Activated CD8-positive, alpha-beta memory T cell treated with anti-CD3 and anti-CD28 coated beads, Interleukin-2, amount 50 U/mL, for 48 hours (primary cell): ENCODE results near the gene FBXO21.

Experiments
- DNase-seq: peaks from one replicate; pipeline ENCODE4 v3.0.0-alpha.2; 2020

The FBXO21 gene

GRCh38 chr12:117162167-117162539 is 28.1 kb downstream of the FBXO21 start:
- no peak for DNase-seq

- DNase-seq = no peak
These were observed 28.7 kb downstream of the FBXO21 start for GRCh38 chr12:117161460-117162166.

- DNase-seq = no peak
These were observed 30.6 kb downstream of the FBXO21 start for GRCh38 chr12:117159674-117160073.

DNA sequence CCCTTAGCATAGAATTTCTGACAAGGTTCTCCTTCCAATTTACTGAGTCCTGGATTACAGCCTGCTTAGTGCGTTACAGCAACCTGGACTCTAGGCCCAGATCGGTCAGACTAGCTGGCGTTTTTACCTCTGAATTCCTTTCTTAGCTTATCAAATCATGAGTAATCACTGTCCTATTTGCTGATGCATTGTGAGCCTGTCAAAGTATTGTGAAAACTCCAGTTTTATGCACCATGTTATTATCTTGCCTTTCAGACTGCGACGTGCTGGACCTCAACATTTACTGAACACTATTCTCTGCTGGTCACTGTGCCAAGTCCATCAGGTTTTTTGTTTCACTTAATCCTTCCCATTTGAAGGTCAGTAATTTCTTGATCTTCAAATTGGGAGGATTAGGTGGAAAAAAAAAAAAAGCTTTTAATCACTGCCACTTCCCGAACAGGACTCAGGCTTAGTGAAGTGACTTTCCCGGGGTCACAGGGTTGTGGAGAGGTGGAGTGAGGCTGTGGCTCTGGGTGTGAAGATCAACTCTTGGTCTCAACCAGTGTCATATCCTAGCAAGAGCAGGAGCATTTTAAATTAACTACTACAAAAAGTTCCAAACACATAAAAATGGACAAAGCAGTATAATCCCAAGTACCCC is 31.2 kb downstream of the FBXO21 start:
- DNase-seq = no peak

DNA sequence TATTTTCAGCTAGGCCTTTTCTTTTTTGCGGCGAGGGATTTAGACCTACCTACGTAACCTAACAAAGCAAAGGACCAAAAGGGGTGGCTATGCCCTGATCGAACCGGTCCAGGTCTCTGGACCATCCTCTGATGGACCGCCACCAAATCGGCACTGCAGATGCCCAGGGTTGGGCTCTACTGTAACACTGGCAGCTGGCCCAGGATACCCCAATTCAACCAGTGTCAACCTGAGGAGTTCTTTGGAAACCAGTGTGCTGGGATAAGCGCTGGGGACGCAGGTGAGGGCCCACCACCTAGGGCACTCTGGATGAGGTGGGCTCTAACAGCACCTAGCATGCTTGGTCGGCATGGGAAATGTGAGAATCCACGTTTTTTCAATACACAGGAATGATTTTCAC is 32.2 kb downstream of the FBXO21 start:
- DNase-seq = no peak

- peak; percentile 93 for DNase-seq
These were observed 34.8 kb downstream of the FBXO21 start for GRCh38 chr12:117155278-117156060.

DNA sequence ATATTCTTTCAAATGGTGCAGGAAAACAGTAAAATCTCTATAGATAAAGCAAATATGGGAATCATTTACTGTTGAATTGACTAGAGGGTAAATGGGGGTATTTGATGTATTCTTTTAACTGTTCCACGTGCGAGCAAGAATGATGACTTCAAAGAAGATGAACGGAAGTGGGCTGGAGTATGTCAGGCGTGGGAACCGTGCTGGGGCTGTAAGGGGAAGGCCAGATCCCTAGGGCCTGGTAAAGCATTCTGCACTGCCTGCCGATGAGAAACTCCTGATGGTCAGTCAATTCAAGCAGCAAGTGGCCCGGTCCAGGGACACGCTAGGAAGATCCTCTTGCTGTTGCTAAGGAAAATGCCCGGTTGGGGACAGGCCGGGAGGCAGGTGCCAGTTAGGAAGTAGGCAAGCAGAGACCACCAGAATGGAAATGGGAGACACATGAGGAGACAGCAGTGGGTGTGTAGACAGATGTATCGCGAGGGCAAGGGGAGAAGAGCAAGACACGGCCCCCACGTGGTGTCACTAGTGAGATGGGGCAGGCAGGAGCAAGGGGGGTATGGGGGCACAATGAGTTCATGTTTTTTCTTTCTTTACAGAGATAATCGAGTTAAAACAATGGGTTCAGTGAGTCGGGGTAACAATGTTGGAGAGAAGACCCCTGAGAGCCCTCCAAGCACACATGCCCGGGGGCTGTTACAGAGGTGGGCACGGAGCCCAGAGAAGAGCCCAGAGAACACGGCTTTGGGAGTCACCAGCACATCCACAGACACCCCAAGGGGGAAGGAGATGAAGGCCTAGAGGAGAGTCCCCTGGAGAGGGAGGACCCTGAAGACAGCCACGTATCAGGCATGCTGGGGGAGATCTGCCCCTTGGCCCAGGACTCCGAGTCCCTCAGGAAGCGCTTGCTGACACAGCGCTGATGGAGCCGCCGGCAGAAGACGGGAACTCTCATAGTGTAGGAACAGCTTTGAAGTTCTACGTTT is 37.2 kb downstream of the FBXO21 start:
- DNase-seq = no peak

GRCh38 chr12:117151403-117152031 is 38.8 kb downstream of the FBXO21 start:
- no peak for DNase-seq

DNA sequence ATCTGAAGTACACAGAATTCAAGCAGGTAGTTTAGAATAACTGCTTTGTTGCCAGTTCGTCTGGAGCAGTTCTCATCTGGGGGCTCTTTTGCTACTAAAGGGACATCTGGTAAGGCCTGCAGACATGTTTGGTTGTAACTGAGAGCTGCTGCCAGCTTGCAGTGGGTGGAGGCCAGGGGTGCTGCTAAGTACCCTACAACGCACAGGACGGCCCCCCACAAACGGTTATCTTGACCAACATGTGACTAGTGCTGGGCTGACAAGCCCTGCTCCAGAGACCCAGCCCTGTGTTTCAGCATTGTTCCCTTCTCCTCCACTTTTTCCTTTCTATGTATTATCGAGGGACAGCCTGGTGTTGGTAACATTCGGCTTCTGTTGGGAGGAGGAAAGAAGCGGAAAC is 40.8 kb downstream of the FBXO21 start:
- DNase-seq = no peak

DNA sequence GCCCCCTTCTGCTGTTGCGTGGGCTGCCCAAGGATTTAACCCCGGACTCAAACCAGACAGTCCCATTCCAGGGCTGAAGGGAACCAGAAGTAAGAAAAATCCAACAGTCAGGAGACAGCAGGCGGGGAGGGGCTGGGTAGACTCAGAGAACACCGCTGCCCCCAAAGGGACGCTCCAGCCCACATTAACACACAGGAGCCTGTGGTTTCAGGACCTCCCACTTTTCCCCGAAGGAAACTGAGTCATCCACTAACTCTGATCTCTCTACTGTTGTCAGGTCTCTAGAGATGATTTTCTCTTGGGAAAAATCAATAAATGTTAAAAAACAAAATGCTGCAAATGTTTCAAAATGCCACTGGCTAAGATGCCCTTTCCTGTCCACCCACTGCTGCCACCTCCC is 41.6 kb downstream of the FBXO21 start:
- DNase-seq = no peak

DNA sequence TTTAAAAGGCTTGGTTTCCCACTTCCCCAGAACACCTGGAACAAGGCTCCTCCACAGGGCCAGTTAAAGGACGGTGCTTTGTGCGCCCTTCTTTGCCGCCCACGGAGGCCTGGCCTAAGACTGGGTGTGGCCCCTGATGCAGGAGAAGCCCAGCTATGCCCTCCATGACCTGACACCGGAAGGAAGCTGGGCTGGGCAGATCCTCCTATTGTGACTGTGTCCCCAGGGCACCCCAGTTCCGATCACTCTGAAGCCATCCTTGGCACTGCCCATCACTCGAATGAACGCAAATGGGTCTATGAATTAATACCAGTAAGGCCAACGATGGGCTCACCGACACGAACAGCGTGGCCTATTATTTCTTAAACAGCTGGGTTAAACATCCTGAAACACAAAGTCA is 42.6 kb downstream of the FBXO21 start:
- no peak for DNase-seq

GRCh38 chr12:117145597-117146154 is 44.6 kb downstream of the FBXO21 start:
- no peak for DNase-seq

- no peak for DNase-seq
These were observed 45.7 kb downstream of the FBXO21 start for GRCh38 chr12:117144599-117144998.

GRCh38 chr12:117143008-117143532 is 47.2 kb downstream of the FBXO21 start:
- no peak for DNase-seq

GRCh38 chr12:117142094-117142493 is 48.2 kb downstream of the FBXO21 start:
- no peak for DNase-seq

- no peak for DNase-seq
These were observed 49.0 kb downstream of the FBXO21 start for GRCh38 chr12:117141097-117141898.

GRCh38 chr12:117140397-117141096 is 49.7 kb downstream of the FBXO21 start:
- no peak for DNase-seq

DNA sequence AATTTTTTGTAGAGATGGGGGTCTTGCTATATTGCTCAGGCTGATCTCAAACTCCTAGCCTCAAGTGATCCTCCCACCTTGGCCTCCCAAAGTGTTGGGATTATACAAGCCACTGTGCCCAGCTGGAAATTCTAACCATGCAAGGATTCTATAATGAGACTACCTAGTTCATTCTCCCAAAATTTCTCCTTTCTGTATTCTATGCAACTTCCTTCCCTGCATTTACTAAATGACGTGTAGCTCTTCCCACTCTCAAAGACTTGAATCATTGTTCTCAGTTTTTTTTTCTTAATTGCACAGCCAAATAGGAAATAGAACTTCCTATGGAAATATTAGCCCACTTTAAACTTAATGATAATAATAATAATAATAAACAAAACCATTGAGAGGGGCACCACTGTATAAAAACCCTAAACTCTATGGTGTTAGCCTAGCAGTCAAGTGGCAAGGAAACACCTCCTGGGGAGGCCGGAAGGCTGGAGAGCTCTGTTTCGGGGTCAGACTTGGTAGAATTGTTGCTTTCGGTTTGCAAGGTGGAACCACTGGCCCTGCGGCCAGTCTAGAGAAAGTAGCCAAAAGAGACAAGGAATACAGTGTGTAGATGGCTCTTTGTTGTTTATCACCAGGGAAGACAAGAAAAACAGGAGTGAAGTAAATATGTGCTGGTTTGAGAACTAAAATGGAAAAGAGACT is 51.1 kb downstream of the FBXO21 start:
- DNase-seq = no peak

DNA sequence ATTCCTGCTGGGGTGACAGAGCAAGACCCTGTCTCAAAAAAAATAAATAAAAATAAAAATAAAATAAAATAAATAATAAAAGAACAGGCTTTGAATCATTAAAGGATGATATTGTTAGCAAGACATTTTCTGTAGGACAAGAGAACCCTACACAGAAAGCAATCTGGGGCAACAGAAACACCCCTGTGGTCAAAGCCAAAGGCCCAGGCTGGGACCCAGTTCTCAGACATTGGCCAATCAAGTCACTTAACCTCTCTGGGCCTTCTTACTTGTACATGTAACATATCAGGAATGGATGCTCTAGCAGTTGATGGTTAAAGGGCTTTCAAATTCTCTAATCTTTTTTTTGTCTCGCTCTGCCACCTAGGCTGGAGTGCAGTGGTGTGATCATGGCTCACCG is 55.5 kb downstream of the FBXO21 start:
- DNase-seq = no peak

GRCh38 chr12:117134059-117134458 is 56.2 kb downstream of the FBXO21 start:
- peak; percentile 80 for DNase-seq
